Measurements from ENCODE around the gene VWA5B2. TPM values are rescaled to one million over a fixed set of nuclear protein-coding genes. Genes with fewer than 3 reads are reported as not detected.

The VWA5B2 gene
- total RNA-seq, 1 experiment from 2014 or later = 1.6 TPM

- intact Hi-C loops (cut with micrococcal nuclease; ENCODE audit: unreplicated experiment) = no loop called here
- H3K36me3 ChIP-seq (ENCODE audit: control insufficient read depth, insufficient read depth, low read length) = no peaks in the 10 kb centered on the region; the same call in 1 of the 2 replicates
- DNase-seq = no peak
- no peaks in the 10 kb centered on the region for H3K27me3 ChIP-seq (replicated peaks; ENCODE audit: control insufficient read depth, insufficient read depth, low read length)
- BruUV-seq (replicated peaks) = no TSS peak
- POLR2A ChIA-PET = no interaction called here
- CTCF ChIA-PET = interaction anchor here (1.4 kb wide), 1 partner anchor 14 kb away, joined by 10 read pairs; no protein-coding TSS in a partner anchor
- Mint-ChIP-seq H3K27ac (ENCODE audit: unreplicated experiment) (no peak overlapping the region), H3K27me3 (ENCODE audit: insufficient read depth, unreplicated experiment) (no peaks in the 10 kb centered on the region), H3K4me3 (ENCODE audit: unreplicated experiment) (no peak overlapping the region), H3K36me3 (ENCODE audit: insufficient read depth, unreplicated experiment) (peaks cover 28% of the 10 kb centered on the region), H3K4me1 (ENCODE audit: low read depth, unreplicated experiment) (no peaks in the 10 kb centered on the region), H3K9me3 (ENCODE audit: unreplicated experiment) (no peaks in the 10 kb centered on the region)
- TF ChIP-seq CTCF (IDR thresholded peaks at IDR 0.05; ENCODE audit: insufficient read depth in 1 of 2, low read depth in 1 of 2, low read length in 1 of 2, severe bottlenecking in 1 of 2, unreplicated experiment in 1 of 2) = no peak
- H3K4me1 ChIP-seq = no peaks in the 10 kb centered on the region
- no peak overlapping the region for H3K4me3 ChIP-seq (ENCODE audit: low read depth, low read length)
- no peaks in the 10 kb centered on the region for H3K9me3 ChIP-seq
Measured at GRCh38 chr3:184241141-184241446, 11.7 kb downstream of the VWA5B2 start.

- Mint-ChIP-seq H3K9me3 (ENCODE audit: unreplicated experiment) (no peaks in the 10 kb centered on the region), H3K36me3 (ENCODE audit: insufficient read depth, unreplicated experiment) (peaks cover 28% of the 10 kb centered on the region), H3K4me1 (ENCODE audit: low read depth, unreplicated experiment) (no peaks in the 10 kb centered on the region), H3K4me3 (ENCODE audit: unreplicated experiment) (no peak overlapping the region), H3K27ac (ENCODE audit: unreplicated experiment) (no peak overlapping the region), H3K27me3 (ENCODE audit: insufficient read depth, unreplicated experiment) (no peaks in the 10 kb centered on the region)
- no peaks in the 10 kb centered on the region for H3K4me1 ChIP-seq
- no peaks in the 10 kb centered on the region for H3K9me3 ChIP-seq
- H3K4me3 ChIP-seq (ENCODE audit: low read depth, low read length) = no peak overlapping the region
- BruUV-seq (replicated peaks) = no TSS peak
- peak; percentile 11 to 35 for TF ChIP-seq CTCF (IDR thresholded peaks at IDR 0.05; ENCODE audit: insufficient read depth in 1 of 2, low read depth in 1 of 2, low read length in 1 of 2, severe bottlenecking in 1 of 2, unreplicated experiment in 1 of 2)
- peak in 1 of 2 experiments; percentile 48 for DNase-seq
- no peaks in the 10 kb centered on the region for H3K27me3 ChIP-seq (replicated peaks; ENCODE audit: control insufficient read depth, insufficient read depth, low read length)
- POLR2A ChIA-PET = no interaction called here
- no peaks in the 10 kb centered on the region; the same call in 1 of the 2 replicates for H3K36me3 ChIP-seq (ENCODE audit: control insufficient read depth, insufficient read depth, low read length)
- CTCF ChIA-PET = no interaction called here
- intact Hi-C loops (cut with micrococcal nuclease; ENCODE audit: unreplicated experiment) = no loop called here
Measured at GRCh38 chr3:184241447-184242296, 12.3 kb downstream of the VWA5B2 start.

- ChIA-PET CTCF (interaction anchor here (0.6 kb wide), 1 partner anchor 22 kb away, joined by 4 read pairs; no protein-coding TSS in a partner anchor), POLR2A (no interaction called here)
- H3K27ac Mint-ChIP-seq (ENCODE audit: unreplicated experiment) = no peak overlapping the region
Measured at GRCh38 chr3:184242297-184242685, 12.9 kb downstream of the VWA5B2 start.

More at GRCh38 chr3:184242297-184242685, 12.9 kb downstream of the VWA5B2 start:
- Mint-ChIP-seq H3K9me3 (ENCODE audit: unreplicated experiment) (no peaks in the 10 kb centered on the region), H3K27me3 (ENCODE audit: insufficient read depth, unreplicated experiment) (no peaks in the 10 kb centered on the region), H3K36me3 (ENCODE audit: insufficient read depth, unreplicated experiment) (peaks cover 28% of the 10 kb centered on the region), H3K4me1 (ENCODE audit: low read depth, unreplicated experiment) (no peaks in the 10 kb centered on the region), H3K4me3 (ENCODE audit: unreplicated experiment) (no peak overlapping the region)
- Histone ChIP-seq H3K4me3 (ENCODE audit: low read depth, low read length) (no peak overlapping the region), H3K4me1 (no peaks in the 10 kb centered on the region), H3K27me3 (replicated peaks; ENCODE audit: control insufficient read depth, insufficient read depth, low read length) (no peaks in the 10 kb centered on the region), H3K36me3 (ENCODE audit: control insufficient read depth, insufficient read depth, low read length) (no peaks in the 10 kb centered on the region; the same call in 1 of the 2 replicates), H3K9me3 (no peaks in the 10 kb centered on the region)
- DNase-seq = no peak
- no TSS peak for BruUV-seq (replicated peaks)
- intact Hi-C loops (cut with micrococcal nuclease; ENCODE audit: unreplicated experiment) = no loop called here
- TF ChIP-seq CTCF (IDR thresholded peaks at IDR 0.05; ENCODE audit: insufficient read depth in 1 of 2, low read depth in 1 of 2, low read length in 1 of 2, severe bottlenecking in 1 of 2, unreplicated experiment in 1 of 2) = no peak
